ENCODE measurements around the gene TUBA1C. TPM values are rescaled to one million over a fixed set of nuclear protein-coding genes. Genes with fewer than 3 reads are reported as not detected.

Gene TUBA1C
- polyA plus RNA-seq, 1 donor (not counting 4 experiments of a cell fraction or from before 2014, with no cell fraction given), result 1,922 TPM

DNA sequence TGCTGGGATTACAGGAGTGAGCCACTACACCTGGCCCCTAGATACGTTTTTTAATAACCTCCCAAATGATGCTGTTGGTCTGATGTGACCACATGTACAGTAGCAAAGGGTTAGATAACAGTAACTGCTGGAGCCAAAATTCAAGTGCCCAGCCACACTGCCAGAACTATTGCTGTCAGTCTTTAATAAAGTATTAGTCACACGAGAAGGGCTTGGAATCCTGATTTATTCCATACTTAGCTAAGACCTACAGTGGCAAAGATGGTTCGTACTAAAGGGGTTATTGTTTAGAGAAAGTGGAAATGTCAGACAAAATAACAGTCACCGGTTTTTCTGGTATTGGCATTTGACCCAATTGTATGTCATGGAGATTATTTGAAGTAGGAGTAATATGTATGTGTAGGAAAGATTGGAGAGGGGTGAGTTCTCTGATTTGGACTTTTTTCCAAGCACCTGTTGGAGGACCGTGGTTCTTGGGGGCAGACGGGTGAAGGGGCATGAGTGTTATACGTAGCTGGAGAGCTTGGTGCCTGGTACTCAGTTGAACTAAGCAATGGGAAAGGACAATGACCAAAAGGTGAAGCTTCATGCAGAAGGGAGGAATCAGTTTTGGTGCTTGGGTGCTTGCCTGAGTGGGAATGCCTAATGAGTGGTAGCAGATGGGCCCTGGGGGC is 9.7 kb downstream of the TUBA1C start:
- no peak overlapping the region for H3K9ac ChIP-seq (ENCODE audit: control insufficient read depth, extremely low read depth, insufficient read depth, low read length)
- peaks cover 19% of the 10 kb centered on the region for H3K79me2 ChIP-seq (ENCODE audit: control insufficient read depth, insufficient read depth, low read length)
- H2AFZ ChIP-seq (ENCODE audit: control insufficient read depth, low read length), result no peak overlapping the region
- dilution Hi-C loops (cut with MboI; ENCODE audit: extremely low pct_ligation_motif_present, low sequenced_read_pairs), result no loop called here
- H3K27me3 ChIP-seq (ENCODE audit: control insufficient read depth, extremely low read depth, insufficient read depth, low read length), result no peaks in the 10 kb centered on the region
- FAIRE-seq, result no peak
- H3K27ac ChIP-seq (ENCODE audit: control insufficient read depth, insufficient read depth, low read length), result no peak overlapping the region
- H4K20me1 ChIP-seq (ENCODE audit: control insufficient read depth, extremely low read depth, insufficient read depth, low read length), result peaks cover 50% of the 10 kb centered on the region
- peaks cover 5% of the 10 kb centered on the region for H3K9me1 ChIP-seq (ENCODE audit: control insufficient read depth, extremely low read depth, insufficient read depth, low read length)
- DNase-seq (ENCODE audit: low read depth, low spot score), result no peak
- no peak overlapping the region for H3K4me3 ChIP-seq (ENCODE audit: control insufficient read depth in 2 of 3, extremely low read depth in 1 of 3, insufficient read depth in 2 of 3, low read depth in 1 of 3, low read length in 3 of 3)
- H3K4me1 ChIP-seq (ENCODE audit: control insufficient read depth, extremely low read depth, insufficient read depth, low read length), result peaks cover 17% of the 10 kb centered on the region
- H3K9me3 ChIP-seq (ENCODE audit: control insufficient read depth, low read depth, low read length), result no peaks in the 10 kb centered on the region
- H3K36me3 ChIP-seq (ENCODE audit: control insufficient read depth in 2 of 2, extremely low read depth in 1 of 2, insufficient read depth in 2 of 2, low read length in 2 of 2), result peaks cover 28 to 43% of the 10 kb centered on the region in 2 experiments
- TF ChIP-seq, protein P1, sequence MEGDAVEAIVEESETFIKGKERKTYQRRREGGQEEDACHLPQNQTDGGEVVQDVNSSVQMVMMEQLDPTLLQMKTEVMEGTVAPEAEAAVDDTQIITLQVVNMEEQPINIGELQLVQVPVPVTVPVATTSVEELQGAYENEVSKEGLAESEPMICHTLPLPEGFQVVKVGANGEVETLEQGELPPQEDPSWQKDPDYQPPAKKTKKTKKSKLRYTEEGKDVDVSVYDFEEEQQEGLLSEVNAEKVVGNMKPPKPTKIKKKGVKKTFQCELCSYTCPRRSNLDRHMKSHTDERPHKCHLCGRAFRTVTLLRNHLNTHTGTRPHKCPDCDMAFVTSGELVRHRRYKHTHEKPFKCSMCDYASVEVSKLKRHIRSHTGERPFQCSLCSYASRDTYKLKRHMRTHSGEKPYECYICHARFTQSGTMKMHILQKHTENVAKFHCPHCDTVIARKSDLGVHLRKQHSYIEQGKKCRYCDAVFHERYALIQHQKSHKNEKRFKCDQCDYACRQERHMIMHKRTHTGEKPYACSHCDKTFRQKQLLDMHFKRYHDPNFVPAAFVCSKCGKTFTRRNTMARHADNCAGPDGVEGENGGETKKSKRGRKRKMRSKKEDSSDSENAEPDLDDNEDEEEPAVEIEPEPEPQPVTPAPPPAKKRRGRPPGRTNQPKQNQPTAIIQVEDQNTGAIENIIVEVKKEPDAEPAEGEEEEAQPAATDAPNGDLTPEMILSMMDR (optimal IDR thresholded peaks at IDR 0.05 in 1 of 3, IDR thresholded peaks at IDR 0.05 in 1 of 3, conservative IDR thresholded peaks at IDR 0.05 in 1 of 3; ENCODE audit: extremely low read depth in 1 of 3, insufficient read depth in 2 of 3, low read length in 3 of 3), result no peak
- no peak for TF ChIP-seq EZH2 (IDR thresholded peaks at IDR 0.05; ENCODE audit: low read length)
- H3K4me2 ChIP-seq (ENCODE audit: control insufficient read depth, extremely low read depth, insufficient read depth, low read depth, low read length), result no peak overlapping the region

DNA sequence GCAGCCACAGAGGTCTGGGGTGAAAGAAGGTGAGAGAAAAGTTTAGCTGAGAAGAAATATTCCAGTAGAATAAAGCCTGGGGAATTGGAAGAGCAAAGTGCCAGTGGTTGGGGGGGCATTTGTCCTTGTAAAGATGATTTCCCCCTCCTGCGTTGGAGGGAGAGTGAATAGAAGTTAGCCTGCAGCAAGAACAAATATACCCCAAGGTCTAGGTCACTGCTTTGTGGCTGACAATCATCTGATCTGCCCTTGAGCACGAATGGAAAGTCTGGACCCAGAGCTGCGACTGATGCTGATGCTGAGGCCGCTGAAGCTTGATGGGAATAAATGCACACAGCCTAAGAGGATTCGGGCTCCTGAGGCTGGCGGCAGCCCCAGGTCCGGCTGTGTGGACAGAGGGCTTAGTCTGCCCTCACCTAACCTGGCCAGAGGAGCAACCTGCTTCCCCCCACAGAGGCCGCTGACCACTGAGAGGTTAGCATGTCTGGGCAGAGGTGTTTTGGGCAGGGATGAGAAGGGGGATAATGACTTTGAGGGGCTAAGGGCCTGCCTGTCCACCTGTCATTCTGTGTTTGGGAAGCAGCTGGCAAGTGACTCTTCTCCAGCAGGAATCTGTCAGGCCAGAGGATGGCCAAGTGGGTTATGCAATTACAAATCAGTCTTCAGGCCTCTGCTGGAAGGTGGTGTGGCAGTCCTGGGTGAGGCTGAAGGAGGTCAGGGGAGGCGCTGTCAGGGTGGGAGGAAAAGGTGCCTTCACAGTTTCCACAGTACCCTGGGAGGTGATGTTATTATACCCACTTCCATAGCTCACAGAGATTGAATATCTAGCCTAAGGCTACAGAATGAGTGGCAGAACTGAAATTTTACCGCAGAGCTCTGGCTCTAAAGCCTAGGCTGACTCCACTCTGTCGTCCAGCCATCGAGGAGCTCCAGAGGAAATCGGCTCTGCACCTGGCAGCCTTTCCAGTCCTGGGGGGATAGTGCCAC is 11.7 kb downstream of the TUBA1C start:
- Histone ChIP-seq H3K27me3 (ENCODE audit: control insufficient read depth, extremely low read depth, insufficient read depth, low read length) (no peaks in the 10 kb centered on the region), H3K9me1 (ENCODE audit: control insufficient read depth, extremely low read depth, insufficient read depth, low read length) (peaks cover 5% of the 10 kb centered on the region), H3K36me3 (ENCODE audit: control insufficient read depth in 2 of 2, extremely low read depth in 1 of 2, insufficient read depth in 2 of 2, low read length in 2 of 2) (peaks cover 12 to 25% of the 10 kb centered on the region in 2 experiments), H4K20me1 (ENCODE audit: control insufficient read depth, extremely low read depth, insufficient read depth, low read length) (peaks cover 31% of the 10 kb centered on the region), H3K4me3 (ENCODE audit: control insufficient read depth in 2 of 3, extremely low read depth in 1 of 3, insufficient read depth in 2 of 3, low read depth in 1 of 3, low read length in 3 of 3) (no peak overlapping the region), H3K4me2 (ENCODE audit: control insufficient read depth, extremely low read depth, insufficient read depth, low read depth, low read length) (no peak overlapping the region), H3K9ac (ENCODE audit: control insufficient read depth, extremely low read depth, insufficient read depth, low read length) (no peak overlapping the region), H3K9me3 (ENCODE audit: control insufficient read depth, low read depth, low read length) (no peaks in the 10 kb centered on the region), H3K27ac (ENCODE audit: control insufficient read depth, insufficient read depth, low read length) (no peak overlapping the region), H3K79me2 (ENCODE audit: control insufficient read depth, insufficient read depth, low read length) (peaks cover 2% of the 10 kb centered on the region), H3K4me1 (ENCODE audit: control insufficient read depth, extremely low read depth, insufficient read depth, low read length) (peaks cover 8% of the 10 kb centered on the region), H2AFZ (ENCODE audit: control insufficient read depth, low read length) (no peak overlapping the region)
- dilution Hi-C loops (cut with MboI; ENCODE audit: extremely low pct_ligation_motif_present, low sequenced_read_pairs), result no loop called here
- TF ChIP-seq EZH2 (IDR thresholded peaks at IDR 0.05; ENCODE audit: low read length), result no peak
- TF ChIP-seq, protein P1 (optimal IDR thresholded peaks at IDR 0.05 in 1 of 3, IDR thresholded peaks at IDR 0.05 in 1 of 3, conservative IDR thresholded peaks at IDR 0.05 in 1 of 3; ENCODE audit: extremely low read depth in 1 of 3, insufficient read depth in 2 of 3, low read length in 3 of 3), result no peak
- DNase-seq (ENCODE audit: low read depth, low spot score), result no peak
- no peak for FAIRE-seq
